Neural cell (in vitro differentiated cells): ENCODE data around the gene SPSB4. TPM values are rescaled to one million over a fixed set of nuclear protein-coding genes. Genes with fewer than 3 reads are reported as not detected.

Experiments
- H2AFZ ChIP-seq: fragments of 200-600, 300-800 bp; sonication (generic), shearing (Covaris generic); 2 replicates; pipeline ENCODE4 v1.6.0; 2014; ENCODE audit warnings: low read depth, mild to moderate bottlenecking, antibody characterized with exemption, low read length, moderate library complexity
- H3F3A ChIP-seq: fragments of 200-600 bp; shearing (Covaris generic); 2 replicates; pipeline ENCODE4 v1.6.1; 2016; ENCODE audit warnings: mild to moderate bottlenecking, moderate library complexity, mixed read lengths, antibody characterized with exemption, low read length; ENCODE audit not compliant: insufficient read depth, poor library complexity, severe bottlenecking
- H3K27ac ChIP-seq: fragments of 200-600, 300-800 bp; sonication (generic), shearing (Covaris generic); 2 replicates; pipeline ENCODE4 v1.5.1; 2014; ENCODE audit warnings: mild to moderate bottlenecking, low read length, moderate library complexity
- H3K27me3 ChIP-seq: fragments of 300-800, 200-600 bp; sonication (generic), shearing (Covaris generic); 2 replicates; pipeline ENCODE4 v1.6.0; 2014; ENCODE audit warnings: mild to moderate bottlenecking, low read depth, low read length, moderate library complexity; ENCODE audit not compliant: insufficient read depth
- H3K36me3 ChIP-seq: fragments of 300-800, 200-600 bp; sonication (generic), shearing (Covaris generic); 2 replicates; pipeline ENCODE4 v1.5.1; 2014; ENCODE audit warnings: mild to moderate bottlenecking, antibody characterized with exemption, low read length, moderate library complexity; ENCODE audit not compliant: insufficient read depth
- H3K4me2 ChIP-seq: fragments of 300-800, 200-600 bp; sonication (generic), shearing (Covaris generic); 2 replicates; pipeline ENCODE4 v1.6.0; 2014; ENCODE audit warnings: mild to moderate bottlenecking, low read length
- H3K4me3 ChIP-seq: fragments of 300-800, 200-600 bp; sonication (generic), shearing (Covaris generic); 2 replicates; pipeline ENCODE4 v1.5.1; 2014; ENCODE audit warnings: mild to moderate bottlenecking, low read length, moderate library complexity
- H3K79me2 ChIP-seq: fragments of 200-600 bp; shearing (Covaris generic); replicated peaks from 2 replicates; pipeline ENCODE4 v1.6.0; 2014; ENCODE audit warnings: mild to moderate bottlenecking, low read length, moderate library complexity; ENCODE audit not compliant: insufficient read depth
- H3K9ac ChIP-seq: fragments of 300-800, 200-600 bp; sonication (generic), shearing (Covaris generic); 2 replicates; pipeline ENCODE4 v1.6.1; 2016; ENCODE audit warnings: mild to moderate bottlenecking, low read length, mixed read lengths
- H3K9me2 ChIP-seq: fragments of 200-600 bp; shearing (Covaris generic); 2 replicates; pipeline ENCODE4 v1.6.1; 2016; ENCODE audit warnings: mild to moderate bottlenecking, low read length, mixed read lengths; ENCODE audit not compliant: insufficient read depth
- H3K9me3 ChIP-seq: fragments of 200-600, 300-800 bp; sonication (generic), shearing (Covaris generic); 2 replicates; pipeline ENCODE4 v1.6.1; 2016; ENCODE audit warnings: mild to moderate bottlenecking, mixed run types, low read length, moderate library complexity, mixed read lengths
- H4K20me1 ChIP-seq: fragments of 200-600 bp; shearing (Covaris generic); 2 replicates; pipeline ENCODE4 v1.6.1; 2016; ENCODE audit warnings: mild to moderate bottlenecking, mixed run types; ENCODE audit not compliant: insufficient read depth
- EP300 ChIP-seq: fragments of 450-650 bp; conservative IDR thresholded peaks from 2 replicates; pipeline ENCODE4 v1.6.1; 2014; ENCODE audit warnings: antibody characterized with exemption, mild to moderate bottlenecking, moderate library complexity; ENCODE audit not compliant: poor library complexity, severe bottlenecking
- EZH2 ChIP-seq: fragments of 200-600, 300-800 bp; shearing (Covaris generic), sonication (generic); IDR thresholded peaks from 2 replicates; pipeline ENCODE4 v1.6.1; 2014; ENCODE audit warnings: antibody characterized with exemption, low read length, borderline replicate concordance, mild to moderate bottlenecking; ENCODE audit not compliant: insufficient read depth, poor library complexity, severe bottlenecking
- MXI1 ChIP-seq: fragments of 450-650 bp; conservative IDR thresholded peaks from 2 replicates; pipeline ENCODE4 v1.6.1; 2014; ENCODE audit warnings: antibody characterized with exemption, mild to moderate bottlenecking; ENCODE audit not compliant: poor library complexity, severe bottlenecking
- POLR2AphosphoS5 ChIP-seq: IDR thresholded peaks from 2 replicates; pipeline ENCODE4 v1.6.1; 2012
- RAD21 ChIP-seq: fragments of 450-650 bp; conservative IDR thresholded peaks from 2 replicates; pipeline ENCODE4 v1.6.1; 2014; ENCODE audit warnings: antibody characterized with exemption, mild to moderate bottlenecking, moderate library complexity
- SMC3 ChIP-seq: fragments of 450-650 bp; conservative IDR thresholded peaks from 2 replicates; pipeline ENCODE4 v1.6.1; 2014; ENCODE audit warnings: antibody characterized with exemption, mild to moderate bottlenecking, moderate library complexity; ENCODE audit not compliant: poor library complexity
- TAF1 ChIP-seq: IDR thresholded peaks from 2 replicates; pipeline ENCODE4 v1.6.1; 2012; ENCODE audit warnings: low read depth
- polyA plus RNA-seq: library from polyadenylated mRNA; depleted of rRNA; stranded (reverse); fragments of >200 nt; gene quantifications from 2 replicates; pipeline ENCODE4 v1.2.3, GENCODE V29; 2014
- TF ChIP-seq, protein P1 (sequence below): IDR thresholded peaks from 2 replicates; pipeline ENCODE4 v1.6.1; 2012; ENCODE audit warnings: borderline replicate concordance
- TF ChIP-seq, protein P2 (sequence below): fragments of 450-650 bp; IDR thresholded peaks from 2 replicates; pipeline ENCODE4 v1.5.1; 2014; ENCODE audit warnings: antibody characterized with exemption, mild to moderate bottlenecking, moderate library complexity; ENCODE audit not compliant: poor library complexity, severe bottlenecking

Gene SPSB4
- polyA plus RNA-seq, 1 donor from 2014 or later, result 6.1 TPM

DNA sequence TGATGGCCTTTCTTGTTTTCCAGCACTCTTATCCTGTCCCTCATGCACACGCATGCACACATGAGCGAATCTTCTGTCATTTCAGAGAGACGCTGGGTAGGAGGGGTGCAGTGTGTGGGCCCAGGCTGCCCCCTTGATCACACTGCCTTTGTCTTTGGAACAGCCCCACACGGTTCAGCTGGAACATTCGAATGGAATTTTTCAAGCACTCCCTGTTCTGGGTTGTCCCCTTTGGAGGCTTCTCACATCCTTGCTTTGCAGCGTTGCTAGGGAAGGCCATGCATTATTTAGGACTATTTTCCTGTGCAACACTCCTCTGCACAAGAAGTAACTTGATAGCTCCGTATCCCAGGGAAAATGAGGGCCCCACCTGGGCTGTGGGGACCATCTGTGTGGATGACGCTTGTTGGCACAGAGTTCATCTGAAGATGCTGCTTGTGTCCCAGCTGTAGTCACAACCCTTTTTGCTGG, 78.4 kb downstream of the SPSB4 start:
- Histone ChIP-seq H3K9me3 (no peaks in the 10 kb centered on the region), H4K20me1 (no peaks in the 10 kb centered on the region), H3K4me3 (no peak overlapping the region), H3K79me2 (no peaks in the 10 kb centered on the region), H3K9ac (no peak overlapping the region), H3K9me2 (no peaks in the 10 kb centered on the region), H2AFZ (no peak overlapping the region), H3K4me2 (no peak overlapping the region), H3F3A (no peaks in the 10 kb centered on the region), H3K36me3 (no peaks in the 10 kb centered on the region), H3K27ac (no peak overlapping the region), H3K27me3 (no peaks in the 10 kb centered on the region)
- TF ChIP-seq EZH2 (no peak), SMC3 (no peak), POLR2AphosphoS5 (no peak), TAF1 (no peak), EP300 (no peak)
- TF ChIP-seq, protein P1, sequence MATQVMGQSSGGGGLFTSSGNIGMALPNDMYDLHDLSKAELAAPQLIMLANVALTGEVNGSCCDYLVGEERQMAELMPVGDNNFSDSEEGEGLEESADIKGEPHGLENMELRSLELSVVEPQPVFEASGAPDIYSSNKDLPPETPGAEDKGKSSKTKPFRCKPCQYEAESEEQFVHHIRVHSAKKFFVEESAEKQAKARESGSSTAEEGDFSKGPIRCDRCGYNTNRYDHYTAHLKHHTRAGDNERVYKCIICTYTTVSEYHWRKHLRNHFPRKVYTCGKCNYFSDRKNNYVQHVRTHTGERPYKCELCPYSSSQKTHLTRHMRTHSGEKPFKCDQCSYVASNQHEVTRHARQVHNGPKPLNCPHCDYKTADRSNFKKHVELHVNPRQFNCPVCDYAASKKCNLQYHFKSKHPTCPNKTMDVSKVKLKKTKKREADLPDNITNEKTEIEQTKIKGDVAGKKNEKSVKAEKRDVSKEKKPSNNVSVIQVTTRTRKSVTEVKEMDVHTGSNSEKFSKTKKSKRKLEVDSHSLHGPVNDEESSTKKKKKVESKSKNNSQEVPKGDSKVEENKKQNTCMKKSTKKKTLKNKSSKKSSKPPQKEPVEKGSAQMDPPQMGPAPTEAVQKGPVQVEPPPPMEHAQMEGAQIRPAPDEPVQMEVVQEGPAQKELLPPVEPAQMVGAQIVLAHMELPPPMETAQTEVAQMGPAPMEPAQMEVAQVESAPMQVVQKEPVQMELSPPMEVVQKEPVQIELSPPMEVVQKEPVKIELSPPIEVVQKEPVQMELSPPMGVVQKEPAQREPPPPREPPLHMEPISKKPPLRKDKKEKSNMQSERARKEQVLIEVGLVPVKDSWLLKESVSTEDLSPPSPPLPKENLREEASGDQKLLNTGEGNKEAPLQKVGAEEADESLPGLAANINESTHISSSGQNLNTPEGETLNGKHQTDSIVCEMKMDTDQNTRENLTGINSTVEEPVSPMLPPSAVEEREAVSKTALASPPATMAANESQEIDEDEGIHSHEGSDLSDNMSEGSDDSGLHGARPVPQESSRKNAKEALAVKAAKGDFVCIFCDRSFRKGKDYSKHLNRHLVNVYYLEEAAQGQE, result no peak
- TF ChIP-seq, protein P2, sequence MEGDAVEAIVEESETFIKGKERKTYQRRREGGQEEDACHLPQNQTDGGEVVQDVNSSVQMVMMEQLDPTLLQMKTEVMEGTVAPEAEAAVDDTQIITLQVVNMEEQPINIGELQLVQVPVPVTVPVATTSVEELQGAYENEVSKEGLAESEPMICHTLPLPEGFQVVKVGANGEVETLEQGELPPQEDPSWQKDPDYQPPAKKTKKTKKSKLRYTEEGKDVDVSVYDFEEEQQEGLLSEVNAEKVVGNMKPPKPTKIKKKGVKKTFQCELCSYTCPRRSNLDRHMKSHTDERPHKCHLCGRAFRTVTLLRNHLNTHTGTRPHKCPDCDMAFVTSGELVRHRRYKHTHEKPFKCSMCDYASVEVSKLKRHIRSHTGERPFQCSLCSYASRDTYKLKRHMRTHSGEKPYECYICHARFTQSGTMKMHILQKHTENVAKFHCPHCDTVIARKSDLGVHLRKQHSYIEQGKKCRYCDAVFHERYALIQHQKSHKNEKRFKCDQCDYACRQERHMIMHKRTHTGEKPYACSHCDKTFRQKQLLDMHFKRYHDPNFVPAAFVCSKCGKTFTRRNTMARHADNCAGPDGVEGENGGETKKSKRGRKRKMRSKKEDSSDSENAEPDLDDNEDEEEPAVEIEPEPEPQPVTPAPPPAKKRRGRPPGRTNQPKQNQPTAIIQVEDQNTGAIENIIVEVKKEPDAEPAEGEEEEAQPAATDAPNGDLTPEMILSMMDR, result no peak

DNA sequence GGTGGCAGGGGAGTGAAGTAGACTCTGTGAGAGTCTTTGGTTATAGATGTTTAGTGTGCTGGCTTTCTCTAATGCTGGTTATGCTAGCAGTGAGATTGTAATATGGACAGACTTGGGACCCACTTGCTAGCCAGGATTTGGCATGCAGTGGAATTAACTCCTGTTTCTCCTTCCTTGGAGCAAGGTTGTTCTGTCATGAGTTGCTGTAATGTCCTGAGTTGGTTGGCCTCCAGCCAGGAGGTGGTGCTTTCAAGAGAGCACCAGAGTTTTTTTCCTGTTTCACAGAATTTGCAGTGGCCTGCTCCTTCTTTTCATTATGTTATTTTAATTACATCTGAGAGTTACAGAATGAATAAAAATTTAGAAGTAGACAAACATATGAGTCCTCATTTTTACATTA, 92.4 kb downstream of the SPSB4 start:
- no peaks in the 10 kb centered on the region for H3K9me2 ChIP-seq
- no peak overlapping the region for H2AFZ ChIP-seq
- H3K4me3 ChIP-seq, result no peak overlapping the region
- no peak overlapping the region for H3K9ac ChIP-seq
- TF ChIP-seq SMC3, result no peak
- no peak for TF ChIP-seq POLR2AphosphoS5
- TF ChIP-seq MXI1, result no peak
- no peak for TF ChIP-seq RAD21
- TF ChIP-seq, protein P2, result no peak
- TF ChIP-seq TAF1, result no peak
- no peak for TF ChIP-seq EP300
- H3K27ac ChIP-seq, result no peak overlapping the region
- H3K4me2 ChIP-seq, result no peak overlapping the region
- no peaks in the 10 kb centered on the region for H3K79me2 ChIP-seq
- no peaks in the 10 kb centered on the region for H3F3A ChIP-seq
- no peaks in the 10 kb centered on the region for H3K27me3 ChIP-seq
- no peaks in the 10 kb centered on the region for H3K36me3 ChIP-seq
- no peaks in the 10 kb centered on the region for H4K20me1 ChIP-seq
- H3K9me3 ChIP-seq, result peaks cover 5% of the 10 kb centered on the region
